Liver (tissue), 9 donors: ENCODE results near the gene UROC1. TPM values are rescaled to one million over a fixed set of nuclear protein-coding genes. Genes with fewer than 3 reads are reported as not detected.

Experiments
- DNase-seq: peaks from one replicate; pipeline ENCODE4 v3.0.0-alpha.2; 2017; ENCODE audit warnings: low spot score
- H3K27ac ChIP-seq, 2 donors: one replicate each; pipeline ENCODE4 v1.7.0; 2013; ENCODE audit warnings: inconsistent platforms in 2 of 2, low read length in 2 of 2, control low read depth in 1 of 2, low read depth in 1 of 2, mild to moderate bottlenecking in 1 of 2
- H3K27me3 ChIP-seq, 4 donors: one replicate each; pipeline versions ENCODE4 v1.6.1 to v1.7.0; 2013; ENCODE audit warnings: low read length in 3 of 4, inconsistent platforms in 1 of 4, mild to moderate bottlenecking in 1 of 4, moderate library complexity in 1 of 4; ENCODE audit not compliant: control insufficient read depth in 4 of 4, insufficient read depth in 4 of 4
- H3K36me3 ChIP-seq, 4 donors: one replicate each; pipeline versions ENCODE4 v1.6.1 to v1.7.0; 2013; ENCODE audit warnings: low read length in 3 of 4, mild to moderate bottlenecking in 3 of 4, low read depth in 1 of 4, moderate library complexity in 1 of 4; ENCODE audit not compliant: control insufficient read depth in 4 of 4, insufficient read depth in 3 of 4
- H3K4me1 ChIP-seq, 4 donors: one replicate each; pipeline versions ENCODE4 v1.6.1 to v1.7.0; 2013; ENCODE audit warnings: low read length in 3 of 4, mild to moderate bottlenecking in 3 of 4, moderate library complexity in 1 of 4; ENCODE audit not compliant: control insufficient read depth in 4 of 4, insufficient read depth in 4 of 4
- H3K4me3 ChIP-seq, 3 donors: one replicate each; pipeline versions ENCODE4 v1.6.1 to v1.7.0; 2013; ENCODE audit warnings: low read length in 3 of 3, control low read depth in 1 of 3, low read depth in 1 of 3, mild to moderate bottlenecking in 1 of 3
- H3K9ac ChIP-seq, 2 donors: one replicate each; pipeline ENCODE4 v1.7.0; 2013; ENCODE audit warnings: low read length in 2 of 2, mild to moderate bottlenecking in 2 of 2, moderate library complexity in 2 of 2, control low read depth in 1 of 2, low read depth in 1 of 2
- H3K9me3 ChIP-seq, 4 donors: one replicate each; pipeline versions ENCODE4 v1.6.1 to v1.7.0; 2013; ENCODE audit warnings: low read length in 3 of 4; ENCODE audit not compliant: control insufficient read depth in 4 of 4
- EGR1 ChIP-seq, 2 donors: IDR thresholded peaks; 2 replicates each; pipeline ENCODE4 v1.6.1; 2016 to 2018; ENCODE audit warnings: antibody characterized with exemption in 2 of 2, low read depth in 2 of 2
- FOXA1 ChIP-seq: IDR thresholded peaks from 2 replicates; pipeline ENCODE4 v1.6.1; 2016; ENCODE audit warnings: antibody characterized with exemption
- FOXA2 ChIP-seq: IDR thresholded peaks from 2 replicates; pipeline ENCODE4 v1.6.1; 2016; ENCODE audit warnings: antibody characterized with exemption
- HNF4A ChIP-seq, 2 donors: conservative IDR thresholded peaks; 2 replicates each; pipeline ENCODE4 v1.6.1; 2016; ENCODE audit warnings: antibody characterized with exemption in 2 of 2, mild to moderate bottlenecking in 2 of 2
- HNF4G ChIP-seq: IDR thresholded peaks from 2 replicates; pipeline ENCODE4 v1.6.1; 2016; ENCODE audit warnings: antibody characterized with exemption
- JUND ChIP-seq, 2 donors: IDR thresholded peaks; 2 replicates each; pipeline ENCODE4 v1.6.1; 2016; ENCODE audit warnings: antibody characterized with exemption in 2 of 2
- NR2F2 ChIP-seq: IDR thresholded peaks from 2 replicates; pipeline ENCODE4 v1.6.1; 2016; ENCODE audit warnings: antibody characterized with exemption
- RAD21 ChIP-seq, 2 donors: IDR thresholded peaks; 2 replicates each; pipeline ENCODE4 v1.6.1; 2016; ENCODE audit warnings: antibody characterized with exemption in 2 of 2, mild to moderate bottlenecking in 2 of 2
- RXRA ChIP-seq, 2 donors: IDR thresholded peaks; 2 replicates each; pipeline ENCODE4 v1.6.1; 2017 to 2018; ENCODE audit warnings: antibody characterized with exemption in 2 of 2, mild to moderate bottlenecking in 1 of 2
- SP1 ChIP-seq: IDR thresholded peaks from 2 replicates; pipeline ENCODE4 v1.6.1; 2018; ENCODE audit warnings: antibody characterized with exemption, mild to moderate bottlenecking
- TAF1 ChIP-seq: conservative IDR thresholded peaks from 2 replicates; pipeline ENCODE4 v1.6.1; 2016; ENCODE audit warnings: antibody characterized with exemption, mild to moderate bottlenecking
- YY1 ChIP-seq: IDR thresholded peaks from 2 replicates; pipeline ENCODE4 v1.6.1; 2016; ENCODE audit warnings: antibody characterized with exemption, mild to moderate bottlenecking
- WGBS: extraction: QIAGEN DNeasy Blood & Tissue Kit; methylation state at CpG from one replicate; pipeline ENCODE4 v1.1.7; 2013; 5-methylcytosine and 5-hydroxymethylcytosine counted together
- polyA plus RNA-seq, 2 donors: library from polyadenylated mRNA; stranded (reverse) in 1 of 2; unstranded in 1 of 2; fragments of 200-250 nt in 1 of 2; fragments of >200 nt in 1 of 2; fragmentation: Nextera tagmentation in 1 of 2; extraction: Ambion mirVana in 1 of 2; gene quantifications; one replicate each; pipeline versions ENCODE4 v1.2.1 to v1.2.3, GENCODE V29; 2013 to 2015
- total RNA-seq, 2 donors: library from RNA; depleted of rRNA; stranded (reverse); fragments of >200 nt; gene quantifications; one replicate each; pipeline ENCODE4 v1.2.3, GENCODE V29; 2014
- TF ChIP-seq, protein P1 (sequence below): fragments of 150-350 bp; IDR thresholded peaks from 2 replicates; pipeline ENCODE4 v1.5.1; 2017; ENCODE audit warnings: improper control_type of control experiment, low read depth, low read length; ENCODE audit not compliant: missing input control
- TF ChIP-seq, protein P2 (sequence below): IDR thresholded peaks from 2 replicates; pipeline ENCODE4 v1.6.1; 2016; ENCODE audit warnings: antibody characterized with exemption
- TF ChIP-seq, protein P3 (sequence below): IDR thresholded peaks from 2 replicates; pipeline ENCODE4 v1.6.1; 2016; ENCODE audit warnings: antibody characterized with exemption, mild to moderate bottlenecking
- donor health status: healthy.
- donor health status: healthy.
- donor health status: healthy.
- donor health status: healthy.
- donor health status: healthy.

Gene UROC1
- total and polyA plus RNA-seq, 4 donors: 5.9 to 28.4 (median 18.2) TPM

DNA sequence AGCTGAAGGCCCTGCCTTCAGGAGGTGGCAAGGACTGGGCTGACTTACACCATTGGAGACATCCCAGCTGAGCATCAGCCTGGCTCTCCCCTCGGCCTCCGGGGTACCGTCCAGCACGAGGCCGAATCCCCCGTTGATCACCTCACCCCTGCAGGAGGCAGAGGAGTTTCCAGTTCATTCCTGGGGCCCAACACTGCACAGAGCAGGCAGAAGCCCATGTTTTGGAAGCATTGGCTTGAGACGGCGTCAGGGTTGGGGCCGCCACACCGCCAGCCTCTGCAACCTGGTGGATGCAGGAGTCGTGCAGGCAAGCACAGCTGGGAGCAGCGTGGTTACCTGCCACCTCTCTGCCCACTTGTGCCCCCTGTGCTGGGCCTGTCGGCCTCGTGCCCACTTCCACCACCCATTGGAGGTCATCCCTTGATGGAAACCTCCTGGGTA lies 34.2 kb downstream of the UROC1 start (continued):
- TF ChIP-seq, protein P1, sequence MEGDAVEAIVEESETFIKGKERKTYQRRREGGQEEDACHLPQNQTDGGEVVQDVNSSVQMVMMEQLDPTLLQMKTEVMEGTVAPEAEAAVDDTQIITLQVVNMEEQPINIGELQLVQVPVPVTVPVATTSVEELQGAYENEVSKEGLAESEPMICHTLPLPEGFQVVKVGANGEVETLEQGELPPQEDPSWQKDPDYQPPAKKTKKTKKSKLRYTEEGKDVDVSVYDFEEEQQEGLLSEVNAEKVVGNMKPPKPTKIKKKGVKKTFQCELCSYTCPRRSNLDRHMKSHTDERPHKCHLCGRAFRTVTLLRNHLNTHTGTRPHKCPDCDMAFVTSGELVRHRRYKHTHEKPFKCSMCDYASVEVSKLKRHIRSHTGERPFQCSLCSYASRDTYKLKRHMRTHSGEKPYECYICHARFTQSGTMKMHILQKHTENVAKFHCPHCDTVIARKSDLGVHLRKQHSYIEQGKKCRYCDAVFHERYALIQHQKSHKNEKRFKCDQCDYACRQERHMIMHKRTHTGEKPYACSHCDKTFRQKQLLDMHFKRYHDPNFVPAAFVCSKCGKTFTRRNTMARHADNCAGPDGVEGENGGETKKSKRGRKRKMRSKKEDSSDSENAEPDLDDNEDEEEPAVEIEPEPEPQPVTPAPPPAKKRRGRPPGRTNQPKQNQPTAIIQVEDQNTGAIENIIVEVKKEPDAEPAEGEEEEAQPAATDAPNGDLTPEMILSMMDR: no peak
- TF ChIP-seq, protein P2, sequence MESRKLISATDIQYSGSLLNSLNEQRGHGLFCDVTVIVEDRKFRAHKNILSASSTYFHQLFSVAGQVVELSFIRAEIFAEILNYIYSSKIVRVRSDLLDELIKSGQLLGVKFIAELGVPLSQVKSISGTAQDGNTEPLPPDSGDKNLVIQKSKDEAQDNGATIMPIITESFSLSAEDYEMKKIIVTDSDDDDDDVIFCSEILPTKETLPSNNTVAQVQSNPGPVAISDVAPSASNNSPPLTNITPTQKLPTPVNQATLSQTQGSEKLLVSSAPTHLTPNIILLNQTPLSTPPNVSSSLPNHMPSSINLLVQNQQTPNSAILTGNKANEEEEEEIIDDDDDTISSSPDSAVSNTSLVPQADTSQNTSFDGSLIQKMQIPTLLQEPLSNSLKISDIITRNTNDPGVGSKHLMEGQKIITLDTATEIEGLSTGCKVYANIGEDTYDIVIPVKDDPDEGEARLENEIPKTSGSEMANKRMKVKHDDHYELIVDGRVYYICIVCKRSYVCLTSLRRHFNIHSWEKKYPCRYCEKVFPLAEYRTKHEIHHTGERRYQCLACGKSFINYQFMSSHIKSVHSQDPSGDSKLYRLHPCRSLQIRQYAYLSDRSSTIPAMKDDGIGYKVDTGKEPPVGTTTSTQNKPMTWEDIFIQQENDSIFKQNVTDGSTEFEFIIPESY: no peak
- TF ChIP-seq SP1: no peak

DNA sequence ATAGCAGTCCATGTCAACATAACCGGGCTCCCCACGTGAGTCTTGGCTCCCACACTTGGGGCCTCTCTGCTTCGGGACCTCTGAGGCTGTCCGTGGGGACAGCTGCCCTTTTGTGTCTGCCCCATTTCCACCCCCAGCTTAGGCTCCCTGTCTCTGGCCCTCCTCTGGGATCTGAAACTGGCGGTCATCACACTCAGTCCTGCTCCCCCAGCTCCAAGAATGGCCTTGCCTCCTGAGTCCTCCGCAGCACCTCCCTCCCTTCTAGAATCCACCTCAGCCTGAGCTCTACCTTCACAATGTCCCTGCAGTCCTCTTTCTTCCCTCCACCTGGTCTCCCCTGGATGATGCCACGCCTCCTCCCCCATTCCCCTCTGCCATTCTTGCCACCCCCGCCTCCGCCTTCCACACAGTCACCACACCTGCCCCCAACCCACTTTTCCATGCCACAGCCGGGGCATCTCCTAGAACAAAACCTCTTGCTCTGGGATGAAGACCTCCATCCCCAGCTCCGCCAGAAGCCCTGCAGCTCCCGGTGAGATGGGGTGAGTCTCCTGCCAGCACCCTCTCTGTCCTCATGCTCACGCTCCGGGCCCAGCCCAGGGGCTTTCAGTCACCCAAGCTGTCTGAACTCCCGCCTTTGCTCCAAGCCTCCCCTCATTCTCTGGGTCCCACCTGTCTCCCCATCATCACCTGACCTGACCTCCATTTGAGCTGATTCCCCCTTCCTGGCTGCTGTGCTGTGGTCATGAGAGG lies 34.9 kb downstream of the UROC1 start:
- peaks cover 7 to 47% (median 18%) of the 10 kb centered on the region in 4 donors for H3K4me1 ChIP-seq
- 92% methylated on average over 15 of the region's 15 CpGs for WGBS
- no peak overlapping the region for H3K4me3 ChIP-seq
- DNase-seq: no peak
- H3K27me3 ChIP-seq: no peaks in the 10 kb centered on the region
- H3K9me3 ChIP-seq: no peaks in the 10 kb centered on the region
- no peak overlapping the region for H3K27ac ChIP-seq
- H3K36me3 ChIP-seq: peaks cover 0 to 3% (median under 1%) of the 10 kb centered on the region in 4 donors
- H3K9ac ChIP-seq: no peak overlapping the region
- no peak for TF ChIP-seq FOXA2
- no peak for TF ChIP-seq HNF4G
- TF ChIP-seq, protein P1: no peak
- TF ChIP-seq RAD21 (IDR thresholded peaks at IDR 0.05): no peak
- no peak for TF ChIP-seq TAF1
- no peak for TF ChIP-seq JUND (IDR thresholded peaks at IDR 0.05)
- TF ChIP-seq HNF4A (conservative IDR thresholded peaks at IDR 0.05): no peak
- no peak for TF ChIP-seq YY1
- TF ChIP-seq, protein P3, sequence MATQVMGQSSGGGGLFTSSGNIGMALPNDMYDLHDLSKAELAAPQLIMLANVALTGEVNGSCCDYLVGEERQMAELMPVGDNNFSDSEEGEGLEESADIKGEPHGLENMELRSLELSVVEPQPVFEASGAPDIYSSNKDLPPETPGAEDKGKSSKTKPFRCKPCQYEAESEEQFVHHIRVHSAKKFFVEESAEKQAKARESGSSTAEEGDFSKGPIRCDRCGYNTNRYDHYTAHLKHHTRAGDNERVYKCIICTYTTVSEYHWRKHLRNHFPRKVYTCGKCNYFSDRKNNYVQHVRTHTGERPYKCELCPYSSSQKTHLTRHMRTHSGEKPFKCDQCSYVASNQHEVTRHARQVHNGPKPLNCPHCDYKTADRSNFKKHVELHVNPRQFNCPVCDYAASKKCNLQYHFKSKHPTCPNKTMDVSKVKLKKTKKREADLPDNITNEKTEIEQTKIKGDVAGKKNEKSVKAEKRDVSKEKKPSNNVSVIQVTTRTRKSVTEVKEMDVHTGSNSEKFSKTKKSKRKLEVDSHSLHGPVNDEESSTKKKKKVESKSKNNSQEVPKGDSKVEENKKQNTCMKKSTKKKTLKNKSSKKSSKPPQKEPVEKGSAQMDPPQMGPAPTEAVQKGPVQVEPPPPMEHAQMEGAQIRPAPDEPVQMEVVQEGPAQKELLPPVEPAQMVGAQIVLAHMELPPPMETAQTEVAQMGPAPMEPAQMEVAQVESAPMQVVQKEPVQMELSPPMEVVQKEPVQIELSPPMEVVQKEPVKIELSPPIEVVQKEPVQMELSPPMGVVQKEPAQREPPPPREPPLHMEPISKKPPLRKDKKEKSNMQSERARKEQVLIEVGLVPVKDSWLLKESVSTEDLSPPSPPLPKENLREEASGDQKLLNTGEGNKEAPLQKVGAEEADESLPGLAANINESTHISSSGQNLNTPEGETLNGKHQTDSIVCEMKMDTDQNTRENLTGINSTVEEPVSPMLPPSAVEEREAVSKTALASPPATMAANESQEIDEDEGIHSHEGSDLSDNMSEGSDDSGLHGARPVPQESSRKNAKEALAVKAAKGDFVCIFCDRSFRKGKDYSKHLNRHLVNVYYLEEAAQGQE: no peak
- TF ChIP-seq RXRA (IDR thresholded peaks at IDR 0.05): no peak
- TF ChIP-seq SP1: no peak
- TF ChIP-seq, protein P2: no peak
- TF ChIP-seq NR2F2: no peak
- no peak for TF ChIP-seq FOXA1
- no peak for TF ChIP-seq EGR1 (IDR thresholded peaks at IDR 0.05; ENCODE audit: low read depth in 2 of 2)
